ENCODE measurements around the gene CDKAL1.

DNA sequence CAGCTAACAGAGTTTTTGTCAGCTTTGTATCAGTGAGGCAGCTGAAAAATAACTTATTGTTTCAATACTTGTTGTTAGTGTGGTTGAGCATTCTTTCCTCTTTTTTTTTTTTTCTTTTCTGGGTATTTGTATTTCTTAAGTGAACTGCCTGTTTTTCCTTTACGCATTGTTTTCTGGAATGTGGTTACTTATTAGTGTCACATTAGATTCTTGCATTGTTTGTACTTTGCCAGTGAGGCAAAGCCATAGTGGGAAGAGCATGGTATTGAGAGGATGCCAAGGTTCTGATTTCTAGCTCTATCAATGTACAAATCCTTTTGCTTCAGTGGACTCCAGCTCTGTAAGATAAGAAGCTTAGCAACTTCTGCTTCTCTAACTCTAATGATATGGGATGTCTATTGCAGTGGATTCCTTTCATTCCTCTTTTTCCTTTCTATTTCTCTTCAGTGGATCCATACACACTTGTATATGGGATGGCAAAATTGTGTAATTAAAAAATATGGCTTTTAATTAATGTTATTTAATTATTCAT, 3.9 kb downstream of the CDKAL1 start:
- TF ChIP-seq JUND (IDR thresholded peaks at IDR 0.05) (no peak), GABPA (IDR thresholded peaks at IDR 0.05 in 1 of 2, conservative IDR thresholded peaks at IDR 0.05 in 1 of 2) (no peak), RAD21 (IDR thresholded peaks at IDR 0.05) (no peak), YY1 (IDR thresholded peaks at IDR 0.05) (no peak), TAF1 (conservative IDR thresholded peaks at IDR 0.05) (no peak), EGR1 (IDR thresholded peaks at IDR 0.05; ENCODE audit: low read depth in 2 of 2) (no peak)
- TF ChIP-seq, protein P1, sequence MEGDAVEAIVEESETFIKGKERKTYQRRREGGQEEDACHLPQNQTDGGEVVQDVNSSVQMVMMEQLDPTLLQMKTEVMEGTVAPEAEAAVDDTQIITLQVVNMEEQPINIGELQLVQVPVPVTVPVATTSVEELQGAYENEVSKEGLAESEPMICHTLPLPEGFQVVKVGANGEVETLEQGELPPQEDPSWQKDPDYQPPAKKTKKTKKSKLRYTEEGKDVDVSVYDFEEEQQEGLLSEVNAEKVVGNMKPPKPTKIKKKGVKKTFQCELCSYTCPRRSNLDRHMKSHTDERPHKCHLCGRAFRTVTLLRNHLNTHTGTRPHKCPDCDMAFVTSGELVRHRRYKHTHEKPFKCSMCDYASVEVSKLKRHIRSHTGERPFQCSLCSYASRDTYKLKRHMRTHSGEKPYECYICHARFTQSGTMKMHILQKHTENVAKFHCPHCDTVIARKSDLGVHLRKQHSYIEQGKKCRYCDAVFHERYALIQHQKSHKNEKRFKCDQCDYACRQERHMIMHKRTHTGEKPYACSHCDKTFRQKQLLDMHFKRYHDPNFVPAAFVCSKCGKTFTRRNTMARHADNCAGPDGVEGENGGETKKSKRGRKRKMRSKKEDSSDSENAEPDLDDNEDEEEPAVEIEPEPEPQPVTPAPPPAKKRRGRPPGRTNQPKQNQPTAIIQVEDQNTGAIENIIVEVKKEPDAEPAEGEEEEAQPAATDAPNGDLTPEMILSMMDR (IDR thresholded peaks at IDR 0.05; ENCODE audit: low read depth, low read length, missing input control), result no peak
- TF ChIP-seq, protein P2, sequence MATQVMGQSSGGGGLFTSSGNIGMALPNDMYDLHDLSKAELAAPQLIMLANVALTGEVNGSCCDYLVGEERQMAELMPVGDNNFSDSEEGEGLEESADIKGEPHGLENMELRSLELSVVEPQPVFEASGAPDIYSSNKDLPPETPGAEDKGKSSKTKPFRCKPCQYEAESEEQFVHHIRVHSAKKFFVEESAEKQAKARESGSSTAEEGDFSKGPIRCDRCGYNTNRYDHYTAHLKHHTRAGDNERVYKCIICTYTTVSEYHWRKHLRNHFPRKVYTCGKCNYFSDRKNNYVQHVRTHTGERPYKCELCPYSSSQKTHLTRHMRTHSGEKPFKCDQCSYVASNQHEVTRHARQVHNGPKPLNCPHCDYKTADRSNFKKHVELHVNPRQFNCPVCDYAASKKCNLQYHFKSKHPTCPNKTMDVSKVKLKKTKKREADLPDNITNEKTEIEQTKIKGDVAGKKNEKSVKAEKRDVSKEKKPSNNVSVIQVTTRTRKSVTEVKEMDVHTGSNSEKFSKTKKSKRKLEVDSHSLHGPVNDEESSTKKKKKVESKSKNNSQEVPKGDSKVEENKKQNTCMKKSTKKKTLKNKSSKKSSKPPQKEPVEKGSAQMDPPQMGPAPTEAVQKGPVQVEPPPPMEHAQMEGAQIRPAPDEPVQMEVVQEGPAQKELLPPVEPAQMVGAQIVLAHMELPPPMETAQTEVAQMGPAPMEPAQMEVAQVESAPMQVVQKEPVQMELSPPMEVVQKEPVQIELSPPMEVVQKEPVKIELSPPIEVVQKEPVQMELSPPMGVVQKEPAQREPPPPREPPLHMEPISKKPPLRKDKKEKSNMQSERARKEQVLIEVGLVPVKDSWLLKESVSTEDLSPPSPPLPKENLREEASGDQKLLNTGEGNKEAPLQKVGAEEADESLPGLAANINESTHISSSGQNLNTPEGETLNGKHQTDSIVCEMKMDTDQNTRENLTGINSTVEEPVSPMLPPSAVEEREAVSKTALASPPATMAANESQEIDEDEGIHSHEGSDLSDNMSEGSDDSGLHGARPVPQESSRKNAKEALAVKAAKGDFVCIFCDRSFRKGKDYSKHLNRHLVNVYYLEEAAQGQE (IDR thresholded peaks at IDR 0.05), result no peak
- TF ChIP-seq, protein P3, sequence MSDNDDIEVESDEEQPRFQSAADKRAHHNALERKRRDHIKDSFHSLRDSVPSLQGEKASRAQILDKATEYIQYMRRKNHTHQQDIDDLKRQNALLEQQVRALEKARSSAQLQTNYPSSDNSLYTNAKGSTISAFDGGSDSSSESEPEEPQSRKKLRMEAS (IDR thresholded peaks at IDR 0.05), result no peak

Data from liver (tissue), 3 donors.